NCI-H446 treated with DMSO at 0.1 percent for 48 hours (cell line): Measurements from ENCODE around the gene HMSD.
"Not testable (repeated sequence)": the region's sequence is repeated elsewhere in the genome, so short reads cannot be mapped to it uniquely, and the experiment has no call there.

Experiments used
- DNase-seq: peaks from one replicate; lab custom pipeline; 2025; lab: John Stamatoyannopoulos, UW

The HMSD gene

GRCh38 chr18:63949068-63949737 is at the start of gene HMSD:
Gene HMSD (plus strand): TSS chr18:63949301. CDS start chr18:63953456, 4,155 bp downstream.
- DNase-seq: no peak

GRCh38 chr18:63903851-63904570 is 45.1 kb upstream of the HMSD start:
- no peak for DNase-seq

GRCh38 chr18:63904694-63905093 is 44.4 kb upstream of the HMSD start:
- no peak for DNase-seq

- no peak for DNase-seq
Measured at GRCh38 chr18:63905361-63905760, 43.7 kb upstream of the HMSD start.

- DNase-seq: no peak
Measured at GRCh38 chr18:63906056-63906455, 43.0 kb upstream of the HMSD start.

GRCh38 chr18:63907664-63908063 is 41.4 kb upstream of the HMSD start, which contains the start of gene SERPINB10:
Gene SERPINB10 (plus strand): TSS chr18:63907958. CDS start chr18:63915511, 7,553 bp downstream.
- no peak for DNase-seq

- no peak for DNase-seq
Measured at GRCh38 chr18:63908858-63909257, 40.2 kb upstream of the HMSD start.

- DNase-seq: no peak
Measured at GRCh38 chr18:63909870-63910269, 39.2 kb upstream of the HMSD start.

GRCh38 chr18:63917817-63918216 is 31.3 kb upstream of the HMSD start:
- no peak for DNase-seq

- DNase-seq: no peak
Measured at GRCh38 chr18:63922049-63922448, 27.1 kb upstream of the HMSD start.

- DNase-seq: no peak
Measured at GRCh38 chr18:63924551-63924950, 24.6 kb upstream of the HMSD start.

GRCh38 chr18:63928331-63928730 is 20.8 kb upstream of the HMSD start:
- DNase-seq: no peak

- not testable (repeated sequence) for DNase-seq
Measured at GRCh38 chr18:63929369-63929768, 19.7 kb upstream of the HMSD start.

GRCh38 chr18:63930773-63931354 is 18.2 kb upstream of the HMSD start:
- no peak for DNase-seq

GRCh38 chr18:63936156-63936931 is 12.8 kb upstream of the HMSD start:
- no peak for DNase-seq

GRCh38 chr18:63936932-63937393 is 12.1 kb upstream of the HMSD start:
- DNase-seq: no peak

- no peak for DNase-seq
Measured at GRCh38 chr18:63940008-63940407, 9.1 kb upstream of the HMSD start.

- DNase-seq: not testable (repeated sequence)
Measured at GRCh38 chr18:63940543-63941050, 8.5 kb upstream of the HMSD start.

- DNase-seq: no peak
Measured at GRCh38 chr18:63947051-63947790, 1.9 kb upstream of the HMSD start.

GRCh38 chr18:63951302-63951705 is 2.2 kb downstream of the HMSD start:
- no peak for DNase-seq

GRCh38 chr18:63953811-63954210 is 4.7 kb downstream of the HMSD start:
- DNase-seq: peak; percentile 14
